ENCODE measurements around the gene SLC44A5.

GRCh38 chr1:75501577-75502295 lies 109.2 kb downstream of the SLC44A5 start:
- no peak for TF ChIP-seq EZH2 (IDR thresholded peaks at IDR 0.05; ENCODE audit: borderline replicate concordance, low read depth, low read length, severe bottlenecking)
- TF ChIP-seq, protein P1, sequence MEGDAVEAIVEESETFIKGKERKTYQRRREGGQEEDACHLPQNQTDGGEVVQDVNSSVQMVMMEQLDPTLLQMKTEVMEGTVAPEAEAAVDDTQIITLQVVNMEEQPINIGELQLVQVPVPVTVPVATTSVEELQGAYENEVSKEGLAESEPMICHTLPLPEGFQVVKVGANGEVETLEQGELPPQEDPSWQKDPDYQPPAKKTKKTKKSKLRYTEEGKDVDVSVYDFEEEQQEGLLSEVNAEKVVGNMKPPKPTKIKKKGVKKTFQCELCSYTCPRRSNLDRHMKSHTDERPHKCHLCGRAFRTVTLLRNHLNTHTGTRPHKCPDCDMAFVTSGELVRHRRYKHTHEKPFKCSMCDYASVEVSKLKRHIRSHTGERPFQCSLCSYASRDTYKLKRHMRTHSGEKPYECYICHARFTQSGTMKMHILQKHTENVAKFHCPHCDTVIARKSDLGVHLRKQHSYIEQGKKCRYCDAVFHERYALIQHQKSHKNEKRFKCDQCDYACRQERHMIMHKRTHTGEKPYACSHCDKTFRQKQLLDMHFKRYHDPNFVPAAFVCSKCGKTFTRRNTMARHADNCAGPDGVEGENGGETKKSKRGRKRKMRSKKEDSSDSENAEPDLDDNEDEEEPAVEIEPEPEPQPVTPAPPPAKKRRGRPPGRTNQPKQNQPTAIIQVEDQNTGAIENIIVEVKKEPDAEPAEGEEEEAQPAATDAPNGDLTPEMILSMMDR (IDR thresholded peaks at IDR 0.05; ENCODE audit: borderline replicate concordance, extremely low read depth, low read length, poor library complexity, severe bottlenecking) = no peak
